Neural progenitor cell (in vitro differentiated cells): Measurements from ENCODE around the gene DHRS3.

Source experiments
- CTCF ChIP-seq: fragments of 200-600 bp; sonication (generic); IDR thresholded peaks from 2 replicates; pipeline ENCODE4 v1.5.1; 2017; ENCODE audit warnings: antibody characterized with exemption, mild to moderate bottlenecking
- EZH2 ChIP-seq: fragments of 200-600 bp; sonication (generic); IDR thresholded peaks from 2 replicates; pipeline ENCODE4 v1.6.1; 2017; ENCODE audit warnings: antibody characterized with exemption, mild to moderate bottlenecking, moderate library complexity

- TF ChIP-seq CTCF (no peak), EZH2 (no peak)
These were observed 7.1 kb downstream of the DHRS3 start for GRCh38 chr1:12610941-12611340.
